C4-2B (cell line): Measurements from ENCODE around the gene LRRC8E.

Experiments used
- CTCF ChIP-seq: fragments of 450-650 bp; conservative IDR thresholded peaks from 2 replicates; pipeline ENCODE4 v1.5.1; 2017; ENCODE audit warnings: mild to moderate bottlenecking
- ZFX ChIP-seq: fragments of 450-650 bp; IDR thresholded peaks from 2 replicates; pipeline ENCODE4 v1.6.1; 2017

- TF ChIP-seq CTCF (no peak), ZFX (no peak)
Measured at GRCh38 chr19:7924241-7924640, 35.9 kb downstream of the LRRC8E start.
